Heart right ventricle (tissue), 16 donors: Measurements from ENCODE around the gene ORAI2. TPM values are rescaled to one million over a fixed set of nuclear protein-coding genes. Genes with fewer than 3 reads are reported as not detected.

Source experiments
- ATAC-seq, 8 donors: fragments of 200-7000 bp; cut with Tn5 transposase; one replicate each; pipeline ENCODE4 v1.9.1; 2020; ENCODE audit warnings: mild to moderate bottlenecking in 8 of 8, moderate library complexity in 8 of 8, moderate number of reproducible peaks in 1 of 8
- DNase-seq, 2 donors: peaks; one replicate each; pipeline ENCODE4 v3.0.0-alpha.2; 2020
- H3K27ac ChIP-seq, 10 donors: fragments of 200-600 bp; sonication (generic) in 2 of 10; one replicate each; pipeline versions ENCODE4 v1.5.0 to v1.8.0; 2020 to 2022; ENCODE audit warnings: mild to moderate bottlenecking in 3 of 10
- H3K27me3 ChIP-seq, 7 donors: fragments of 200-600 bp; one replicate each; pipeline ENCODE4 v1.8.0; 2021 to 2022; ENCODE audit warnings: mild to moderate bottlenecking in 2 of 7
- H3K36me3 ChIP-seq, 9 donors: fragments of 200-600 bp; sonication (generic) in 1 of 9; one replicate each; pipeline versions ENCODE4 v1.5.0 to v1.8.0; 2020 to 2022; ENCODE audit warnings: mild to moderate bottlenecking in 2 of 9
- H3K4me1 ChIP-seq, 9 donors: fragments of 200-600 bp; sonication (generic) in 1 of 9; one replicate each; pipeline versions ENCODE4 v1.5.0 to v1.8.0; 2020 to 2022; ENCODE audit warnings: mild to moderate bottlenecking in 4 of 9
- H3K4me3 ChIP-seq, 10 donors: fragments of 200-600 bp; sonication (generic) in 2 of 10; one replicate each; pipeline versions ENCODE4 v1.5.0 to v1.8.0; 2020 to 2022; ENCODE audit warnings: mild to moderate bottlenecking in 7 of 10, moderate library complexity in 2 of 10
- H3K9me3 ChIP-seq, 11 donors: fragments of 200-600 bp in 10 of 11; sonication (generic) in 2 of 11; one replicate each; pipeline versions ENCODE4 v1.5.0 to v1.8.0; 2013 to 2022; ENCODE audit warnings: mild to moderate bottlenecking in 2 of 11, control low read depth in 1 of 11, moderate library complexity in 1 of 11
- WGBS, 2 donors: extraction: QIAGEN DNeasy Blood & Tissue Kit; methylation state at CpG; one replicate each; pipeline ENCODE4 v1.1.7; 2013; ENCODE audit warnings: inconsistent platforms in 1 of 2; 5-methylcytosine and 5-hydroxymethylcytosine counted together
- intact Hi-C, 10 donors: fragments of 100-400 bp; cut with DNase I; formaldehyde crosslinking; loops; one replicate each; pipeline versions ENCODE4 v1.11.1 to v1.14.2; 2022
- polyA plus RNA-seq, 2 donors: library from polyadenylated mRNA; stranded (reverse); fragments of 200-250 nt; gene quantifications; one replicate each; pipeline ENCODE4 v1.2.3, GENCODE V29; 2013
- total RNA-seq, 10 donors: library from RNA; stranded (reverse); fragmentation: NEBNext Ultra II Directional in 3 of 10; extraction: Animal tissue kit (Norgen Biotek cat#: 25700) in 3 of 10; gene quantifications; one replicate each; pipeline versions ENCODE4 v1.2.1 to v1.2.4, GENCODE V29; 2021 to 2023
- TF ChIP-seq, protein P1 (sequence below), 9 donors: fragments of 200-600 bp; sonication (generic) in 2 of 9; IDR thresholded peaks; one replicate each; pipeline versions ENCODE4 v1.5.0 to v1.8.0; 2021 to 2022; ENCODE audit warnings: antibody characterized with exemption in 9 of 9, mild to moderate bottlenecking in 5 of 9, moderate library complexity in 1 of 9
- donor health status: Arrhythmogenic right ventricular cardiomyopathy.
- donor health status: ischemic (EF 13 %, LVEDD 7.1; RV severe dilation, severe dysfunction).
- donor health status: healthy with polysubstance abuse.
- donor health status: DM: no; HTN: yes; CAD: no.
- donor health status: DM: no; HTN: no; CAD: no.
- donor health status: ischemic (EF 25% LVEDD 6.9; RV normal size, moderate dysfunction).
- donor health status: ischemic (EF 25% LVEDD 5.7; RV mildly dilated, moderate dysfunction).
- donor health status: healthy.
- donor health status: DM: yes; HTN: yes; CAD: no.
- donor health status: Ischemic cardiomyopathy.
- donor health status: ischemic (EF 35%, LVEDD 5.7; RV mildly dilated, moderate dysfunction).
- donor health status: nonischemic (EF 11% LVEDD 7.7; RV severe dilation, severe dysfunction).
- donor health status: DM: yes; HTN: yes; CAD: no.
- donor health status: PGD.
- donor health status: ischemic (EF 29% LVEDD 5.4; RV normal size, mild dysfunction).
- donor health status: nonischemic (EF 23%, LVEDD 6.1; RV moderate dilation, normal function).

Gene ORAI2
- total and polyA plus RNA-seq, 12 donors = 1.7 to 11.6 (median 3.7) TPM

GRCh38 chr7:102434039-102434486 lies 688 bp downstream of the ORAI2 start:
- 33 to 36% methylated on average over 9 of the region's 9 CpGs for WGBS, 2 donors
- no peaks in the 10 kb centered on the region for H3K27me3 ChIP-seq
- peak in 5 of 8 donors; percentile 7 to 21 (median 19) for ATAC-seq
- intact Hi-C loops = no loop called here
- DNase-seq = no peak
- TF ChIP-seq, protein P1, sequence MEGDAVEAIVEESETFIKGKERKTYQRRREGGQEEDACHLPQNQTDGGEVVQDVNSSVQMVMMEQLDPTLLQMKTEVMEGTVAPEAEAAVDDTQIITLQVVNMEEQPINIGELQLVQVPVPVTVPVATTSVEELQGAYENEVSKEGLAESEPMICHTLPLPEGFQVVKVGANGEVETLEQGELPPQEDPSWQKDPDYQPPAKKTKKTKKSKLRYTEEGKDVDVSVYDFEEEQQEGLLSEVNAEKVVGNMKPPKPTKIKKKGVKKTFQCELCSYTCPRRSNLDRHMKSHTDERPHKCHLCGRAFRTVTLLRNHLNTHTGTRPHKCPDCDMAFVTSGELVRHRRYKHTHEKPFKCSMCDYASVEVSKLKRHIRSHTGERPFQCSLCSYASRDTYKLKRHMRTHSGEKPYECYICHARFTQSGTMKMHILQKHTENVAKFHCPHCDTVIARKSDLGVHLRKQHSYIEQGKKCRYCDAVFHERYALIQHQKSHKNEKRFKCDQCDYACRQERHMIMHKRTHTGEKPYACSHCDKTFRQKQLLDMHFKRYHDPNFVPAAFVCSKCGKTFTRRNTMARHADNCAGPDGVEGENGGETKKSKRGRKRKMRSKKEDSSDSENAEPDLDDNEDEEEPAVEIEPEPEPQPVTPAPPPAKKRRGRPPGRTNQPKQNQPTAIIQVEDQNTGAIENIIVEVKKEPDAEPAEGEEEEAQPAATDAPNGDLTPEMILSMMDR (IDR thresholded peaks at IDR 0.05) = no peak
- peaks cover 0 to 49% (median 12%) of the 10 kb centered on the region in 9 donors for H3K4me1 ChIP-seq
- H3K9me3 ChIP-seq = no peaks in the 10 kb centered on the region
- peaks cover 0 to 30% (median 0%) of the 10 kb centered on the region in 9 donors for H3K36me3 ChIP-seq
- peak overlapping the region in 8 of 10 donors; percentile 64 to 96 (median 78) for H3K27ac ChIP-seq
- H3K4me3 ChIP-seq = peak overlapping the region; percentile 67 to 97 (median 82)

GRCh38 chr7:102436118-102436517 lies 2.7 kb downstream of the ORAI2 start:
- Histone ChIP-seq H3K9me3 (no peaks in the 10 kb centered on the region), H3K4me3 (no peak overlapping the region), H3K27ac (no peak overlapping the region), H3K27me3 (no peaks in the 10 kb centered on the region), H3K36me3 (peaks cover 0 to 49% (median 0%) of the 10 kb centered on the region in 9 donors), H3K4me1 (peaks cover 0 to 44% (median 15%) of the 10 kb centered on the region in 9 donors)
- ATAC-seq (no peak), DNase-seq (no peak)
- TF ChIP-seq, protein P1 (IDR thresholded peaks at IDR 0.05) = no peak
- 95 to 96% methylated on average over 10 of the region's 10 CpGs for WGBS, 2 donors
- intact Hi-C loops = no loop called here

- Histone ChIP-seq H3K4me1 (peaks cover 0 to 16% (median 10%) of the 10 kb centered on the region in 9 donors), H3K27me3 (no peaks in the 10 kb centered on the region), H3K9me3 (no peaks in the 10 kb centered on the region), H3K4me3 (no peak overlapping the region), H3K36me3 (peaks cover 0 to 66% (median 0%) of the 10 kb centered on the region in 9 donors), H3K27ac (peak overlapping the region in 8 of 10 donors; percentile 7 to 67 (median 44))
- WGBS, 2 donors = 57 to 61% methylated on average over 17 of the region's 17 CpGs
- TF ChIP-seq, protein P1 (IDR thresholded peaks at IDR 0.05) = no peak
- intact Hi-C loops = no loop called here
- ATAC-seq (peak; percentile 65 to 90 (median 86)), DNase-seq (peak; percentile 76)
Observed at GRCh38 chr7:102439963-102440795, 6.8 kb downstream of the ORAI2 start.

- ATAC-seq = no peak
- 91 to 92% methylated on average over 17 of the region's 17 CpGs for WGBS, 2 donors
- H3K36me3 ChIP-seq = peaks cover 0 to 71% (median 0%) of the 10 kb centered on the region in 9 donors
Observed at GRCh38 chr7:102444961-102445673, 11.7 kb downstream of the ORAI2 start.

More at GRCh38 chr7:102444961-102445673, 11.7 kb downstream of the ORAI2 start:
- no peaks in the 10 kb centered on the region for H3K27me3 ChIP-seq
- H3K27ac ChIP-seq = no peak overlapping the region
- H3K4me1 ChIP-seq = peaks cover 0 to 9% (median 5%) of the 10 kb centered on the region in 9 donors
- TF ChIP-seq, protein P1 (IDR thresholded peaks at IDR 0.05) = no peak
- no peak overlapping the region for H3K4me3 ChIP-seq
- no peaks in the 10 kb centered on the region for H3K9me3 ChIP-seq
- intact Hi-C loops = loop anchor here in 1 of 10 donors (5.0 kb wide), 1 partner anchor 33 kb away; no protein-coding TSS in a partner anchor
- DNase-seq = no peak
